GM12801 (cell line): ENCODE data around the gene SETD2.

Source experiments
- TF ChIP-seq, protein P1 (sequence below): IDR thresholded peaks from one replicate; pipeline ENCODE4 v1.5.1; 2011; ENCODE audit warnings: control low read depth; ENCODE audit not compliant: insufficient read length; ENCODE audit errors: extremely low read depth

SETD2 gene

DNA sequence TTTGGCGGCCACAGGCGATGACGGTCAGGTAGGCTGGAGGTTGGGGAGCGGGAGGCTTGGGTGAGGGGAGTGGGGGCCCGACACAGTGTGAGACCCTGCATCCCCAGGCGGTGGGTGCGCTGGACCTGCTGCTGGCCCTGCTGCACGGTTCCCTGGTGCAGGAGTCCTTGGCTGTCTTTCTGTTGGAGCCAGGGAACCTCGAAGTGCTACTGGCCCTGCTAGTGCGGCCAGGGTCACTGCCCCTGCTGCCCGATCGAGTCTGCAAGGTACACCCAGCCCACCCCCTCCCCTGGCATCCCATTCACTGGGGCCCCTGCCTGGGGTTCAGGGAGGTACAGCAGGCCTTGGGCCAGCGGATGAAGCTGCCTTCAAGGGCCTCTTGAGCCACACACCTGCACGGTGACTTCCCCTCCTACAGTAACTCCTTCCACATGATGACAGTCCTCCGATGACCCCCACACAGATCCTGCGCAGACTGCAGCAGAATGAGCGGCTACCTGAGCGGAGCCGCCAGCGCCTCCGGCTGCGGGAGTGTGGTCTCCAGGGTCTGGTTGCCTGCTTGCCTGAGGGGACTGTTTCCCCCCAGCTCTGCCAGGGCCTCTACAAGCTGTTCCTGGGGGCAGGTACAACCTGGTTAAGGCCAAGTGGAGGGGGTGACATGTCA is 164.9 kb downstream of the SETD2 start:
- TF ChIP-seq, protein P1, sequence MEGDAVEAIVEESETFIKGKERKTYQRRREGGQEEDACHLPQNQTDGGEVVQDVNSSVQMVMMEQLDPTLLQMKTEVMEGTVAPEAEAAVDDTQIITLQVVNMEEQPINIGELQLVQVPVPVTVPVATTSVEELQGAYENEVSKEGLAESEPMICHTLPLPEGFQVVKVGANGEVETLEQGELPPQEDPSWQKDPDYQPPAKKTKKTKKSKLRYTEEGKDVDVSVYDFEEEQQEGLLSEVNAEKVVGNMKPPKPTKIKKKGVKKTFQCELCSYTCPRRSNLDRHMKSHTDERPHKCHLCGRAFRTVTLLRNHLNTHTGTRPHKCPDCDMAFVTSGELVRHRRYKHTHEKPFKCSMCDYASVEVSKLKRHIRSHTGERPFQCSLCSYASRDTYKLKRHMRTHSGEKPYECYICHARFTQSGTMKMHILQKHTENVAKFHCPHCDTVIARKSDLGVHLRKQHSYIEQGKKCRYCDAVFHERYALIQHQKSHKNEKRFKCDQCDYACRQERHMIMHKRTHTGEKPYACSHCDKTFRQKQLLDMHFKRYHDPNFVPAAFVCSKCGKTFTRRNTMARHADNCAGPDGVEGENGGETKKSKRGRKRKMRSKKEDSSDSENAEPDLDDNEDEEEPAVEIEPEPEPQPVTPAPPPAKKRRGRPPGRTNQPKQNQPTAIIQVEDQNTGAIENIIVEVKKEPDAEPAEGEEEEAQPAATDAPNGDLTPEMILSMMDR: no peak

DNA sequence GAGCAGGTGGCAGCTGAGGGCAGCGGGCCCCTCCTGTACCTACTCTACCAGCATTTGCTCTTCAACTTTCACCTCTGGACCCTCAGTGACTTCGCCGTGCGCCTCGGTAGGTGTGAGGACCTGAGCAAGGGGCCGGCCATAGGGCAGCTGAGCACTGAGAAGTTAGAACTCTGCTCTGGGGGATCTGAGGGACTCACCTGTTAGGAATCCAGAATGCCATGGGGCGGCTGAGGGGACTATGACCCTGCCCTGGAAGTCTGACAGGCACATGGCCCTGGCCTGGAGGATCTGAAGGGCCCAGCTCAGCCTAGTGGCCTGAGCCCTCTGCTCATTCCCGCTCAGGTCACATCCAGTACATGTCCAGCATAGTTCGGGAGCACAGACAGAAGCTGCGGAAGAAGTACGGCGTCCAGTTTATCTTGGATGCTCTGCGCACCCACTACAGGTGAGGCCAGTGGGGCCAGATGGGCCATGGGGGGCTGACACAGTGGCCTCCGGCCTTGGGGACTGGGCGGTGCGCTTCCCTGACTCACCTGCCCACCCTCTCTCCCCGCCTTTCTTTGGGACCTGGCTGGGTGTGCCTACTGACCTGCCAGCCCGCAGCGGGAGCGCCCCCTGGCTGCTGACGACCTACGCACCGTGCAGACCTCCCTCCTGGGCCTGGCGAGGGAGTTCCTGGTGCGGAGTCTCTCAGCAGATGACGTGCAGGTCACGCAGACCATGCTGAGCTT is 165.6 kb downstream of the SETD2 start:
- TF ChIP-seq, protein P1: no peak

DNA sequence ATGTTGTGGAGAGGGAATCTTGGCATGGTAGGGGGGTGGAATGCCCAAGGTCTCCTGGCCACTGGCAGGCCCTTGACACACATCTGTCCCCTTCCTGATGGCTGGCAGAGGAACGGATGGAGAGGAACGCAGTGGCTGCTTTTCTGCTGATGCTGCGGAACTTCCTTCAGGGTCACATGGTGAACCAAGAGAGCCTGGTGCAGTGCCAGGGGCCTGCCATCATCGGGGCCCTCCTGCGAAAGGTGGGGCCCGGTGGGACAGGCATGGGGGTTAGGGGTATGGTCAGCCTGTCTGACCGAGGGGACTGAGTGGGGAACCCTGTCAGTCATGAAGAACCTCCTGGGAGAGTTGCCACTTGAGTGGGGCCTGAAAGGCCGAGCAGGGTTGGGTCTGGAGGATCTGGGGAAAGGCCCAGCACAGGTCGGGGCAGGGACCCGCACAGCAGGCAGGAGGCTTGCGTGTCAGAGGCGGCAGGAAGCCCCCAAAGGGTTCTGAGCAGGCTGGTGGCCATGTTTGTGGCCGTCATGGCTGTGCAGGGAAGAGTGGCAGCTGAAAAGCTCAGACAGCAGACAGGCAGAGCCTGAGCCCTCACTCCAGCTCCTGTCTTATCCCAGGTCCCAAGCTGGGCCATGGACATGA is 166.3 kb downstream of the SETD2 start:
- TF ChIP-seq, protein P1: no peak

DNA sequence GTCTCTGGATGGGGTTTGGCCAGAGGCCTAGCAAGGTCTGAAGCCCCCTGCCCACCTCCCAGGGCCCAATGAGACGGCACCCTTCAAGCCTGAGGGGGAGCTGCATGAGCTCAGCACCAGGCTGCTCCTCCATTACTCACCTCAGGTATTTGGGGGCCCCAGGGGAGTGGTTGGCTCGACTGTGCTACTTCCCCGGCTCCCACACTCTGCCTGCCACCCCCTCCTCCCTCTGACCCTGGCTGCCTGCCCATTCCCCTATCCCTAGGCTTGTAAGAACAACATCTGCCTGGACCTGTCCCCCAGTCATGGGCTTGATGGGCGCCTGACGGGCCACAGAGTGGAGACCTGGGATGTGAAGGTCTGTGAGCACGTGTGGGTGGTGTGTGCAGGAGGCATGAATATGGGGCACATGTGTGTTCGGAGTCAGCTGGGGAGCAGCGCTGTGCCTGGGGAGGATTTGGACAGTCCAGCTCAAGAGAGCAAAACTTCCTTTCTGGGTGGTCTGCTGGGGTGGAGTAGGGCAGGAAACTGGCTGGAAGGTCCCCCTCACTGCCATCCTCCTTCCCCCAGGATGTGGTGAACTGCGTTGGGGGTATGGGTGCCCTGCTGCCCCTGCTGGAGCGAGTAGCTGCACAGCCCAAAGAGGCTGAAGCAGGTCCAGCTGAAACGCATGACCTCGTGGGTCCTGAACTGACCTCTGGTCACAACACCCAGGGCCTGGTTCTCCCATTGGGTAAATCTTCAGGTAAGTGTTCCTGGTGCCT is 167.0 kb downstream of the SETD2 start:
- TF ChIP-seq, protein P1: no peak

DNA sequence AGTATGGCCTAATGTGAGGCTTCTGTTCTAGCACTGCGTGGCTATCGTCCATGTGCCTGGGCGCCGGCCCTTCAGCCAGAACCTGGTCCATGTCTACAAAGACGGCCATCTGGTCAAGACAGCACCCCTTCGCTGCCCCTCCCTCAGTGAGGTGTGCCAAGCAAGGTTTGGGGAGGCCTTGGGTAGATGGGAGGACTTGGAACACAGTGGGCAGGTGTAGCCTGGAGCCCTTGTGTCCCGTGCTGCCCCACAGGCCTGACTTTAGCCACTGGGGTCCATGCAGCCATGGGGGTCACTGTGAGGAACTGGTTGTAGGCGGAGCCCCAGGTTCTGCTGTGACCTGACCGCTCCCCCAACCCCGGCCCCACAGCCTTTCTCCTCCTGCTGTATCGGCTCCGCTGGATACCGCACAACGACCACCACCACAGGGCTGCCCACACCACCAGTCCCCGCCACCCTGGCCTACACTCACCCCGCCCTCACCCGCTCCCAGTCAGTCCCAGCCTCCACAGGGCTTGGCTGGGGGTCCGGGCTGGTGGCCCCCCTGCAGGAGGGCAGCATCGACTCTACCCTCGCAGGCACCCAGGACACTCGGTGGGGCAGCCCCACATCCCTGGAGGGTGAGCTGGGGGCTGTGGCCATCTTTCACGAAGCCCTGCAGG is 167.9 kb downstream of the SETD2 start:
- TF ChIP-seq, protein P1: no peak

DNA sequence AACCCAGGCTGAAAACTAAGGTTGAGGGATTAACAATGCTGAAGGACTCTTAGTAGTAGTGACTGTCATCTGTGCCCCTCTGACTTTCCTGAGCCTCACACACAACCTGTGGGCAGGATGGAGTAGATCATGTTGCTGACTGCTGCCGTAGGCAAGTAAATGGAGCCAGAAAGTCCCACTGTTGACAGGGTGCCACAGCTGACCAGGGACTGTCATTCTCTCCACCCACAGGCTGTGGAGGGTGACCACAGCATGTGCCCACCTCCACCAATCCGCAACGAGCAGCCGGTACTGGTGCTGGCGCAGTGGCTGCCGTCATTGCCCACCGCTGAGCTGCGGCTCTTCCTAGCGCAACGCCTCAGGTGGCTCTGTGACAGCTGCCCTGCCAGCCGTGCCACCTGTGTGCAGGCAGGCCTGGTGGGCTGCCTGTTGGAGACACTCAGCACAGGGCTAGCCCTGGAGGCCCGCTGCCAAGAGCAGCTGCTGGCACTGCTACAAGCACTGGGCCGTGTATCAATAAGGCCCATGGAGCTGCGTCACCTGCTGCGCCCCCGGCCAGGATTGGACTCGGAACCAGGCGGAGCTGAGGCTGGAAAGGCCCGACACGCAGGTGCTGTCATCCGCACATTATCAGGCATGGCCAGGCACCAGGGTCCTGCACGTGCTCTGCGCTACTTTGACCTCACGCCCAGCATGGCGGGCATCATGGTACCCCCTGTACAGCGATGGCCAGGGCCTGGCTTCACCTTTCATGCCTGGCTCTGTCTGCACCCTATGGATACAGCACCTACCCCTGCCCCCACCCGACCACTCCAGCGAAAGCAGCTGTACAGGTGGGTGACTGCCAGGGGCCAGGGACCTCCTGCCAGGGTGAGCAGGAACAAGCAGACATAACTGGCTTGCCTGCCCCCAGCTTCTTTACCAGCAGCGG is 168.8 kb downstream of the SETD2 start:
- TF ChIP-seq, protein P1: no peak
